IMR-90 (cell line): ENCODE data around the gene TOR4A. TPM values are rescaled to one million over a fixed set of nuclear protein-coding genes. Genes with fewer than 3 reads are reported as not detected.

Source experiments
- ATAC-seq: fragments of 200-7000 bp; cut with Tn5 transposase; 2 replicates; pipeline ENCODE4 v1.9.1; 2020; ENCODE audit warnings: low read depth, mild to moderate bottlenecking, moderate library complexity
- BruUV-seq: library from RNA; stranded (reverse); fragments of 400-500 nt; replicated peaks from 2 replicates; lab custom pipeline; 2021; lab: Mats Ljungman, UMichigan
- CTCF ChIA-PET: fragments of 300-600 bp; formaldehyde crosslinking; extraction: SDS; loops from one replicate; lab custom pipeline; 2021; ENCODE audit warnings: antibody characterized with exemption; lab: Yijun Ruan, JAX
- POLR2A ChIA-PET: fragments of 300-600 bp; sonication (Branson Sonifier 250); formaldehyde crosslinking; loops from one replicate; lab custom pipeline; 2022; ENCODE audit warnings: antibody characterized with exemption; ENCODE audit not compliant: unreplicated experiment; lab: Charles Lee
- DNase-seq: peaks from one replicate; pipeline ENCODE4 v3.0.0; 2013
- H2AFZ ChIP-seq: replicated peaks from 2 replicates; pipeline ENCODE3; 2013; ENCODE audit warnings: low read length, mild to moderate bottlenecking; ENCODE audit not compliant: poor library complexity
- H2AK5ac ChIP-seq: 2 replicates; pipeline ENCODE4 v1.6.1; 2013; ENCODE audit warnings: low read depth, low read length, inconsistent platforms
- H2AK9ac ChIP-seq: replicated peaks from 2 replicates; pipeline ENCODE3; 2013; ENCODE audit warnings: mild to moderate bottlenecking, low read depth, low read length, moderate library complexity; ENCODE audit not compliant: poor library complexity
- H2BK120ac ChIP-seq: 2 replicates; pipeline ENCODE4 v1.6.1; 2013; ENCODE audit warnings: low read depth, low read length, inconsistent platforms
- H2BK15ac ChIP-seq: 3 replicates; pipeline ENCODE4 v1.6.1; 2013; ENCODE audit warnings: low read depth, low read length, inconsistent platforms
- H2BK20ac ChIP-seq: 2 replicates; pipeline ENCODE4 v1.6.1; 2013; ENCODE audit warnings: low read depth, mild to moderate bottlenecking, inconsistent platforms, low read length, moderate library complexity
- H2BK5ac ChIP-seq: 2 replicates; pipeline ENCODE4 v1.6.1; 2013; ENCODE audit warnings: mild to moderate bottlenecking, low read depth, low read length, inconsistent platforms; ENCODE audit not compliant: poor library complexity, severe bottlenecking
- H3K14ac ChIP-seq: replicated peaks from 2 replicates; pipeline ENCODE4 v1.6.1; 2013; ENCODE audit warnings: low read depth, low read length, inconsistent platforms
- H3K18ac ChIP-seq: 2 replicates; pipeline ENCODE4 v1.6.1; 2013; ENCODE audit warnings: low read depth, low read length, control low read depth
- H3K23ac ChIP-seq: 2 replicates; pipeline ENCODE4 v1.6.1; 2013; ENCODE audit warnings: low read depth, low read length, inconsistent platforms
- H3K27ac ChIP-seq: 2 replicates; pipeline ENCODE4 v1.5.1; 2013; ENCODE audit warnings: mild to moderate bottlenecking, control low read depth, low read length; ENCODE audit not compliant: insufficient read depth
- H3K27me3 ChIP-seq: 2 replicates; pipeline ENCODE4 v1.6.1; 2013; ENCODE audit warnings: low read length; ENCODE audit not compliant: control insufficient read depth, insufficient read depth
- H3K36me3 ChIP-seq: 2 replicates; pipeline ENCODE4 v1.6.1; 2013; ENCODE audit warnings: low read length, mixed read lengths; ENCODE audit not compliant: control insufficient read depth, insufficient read depth
- H3K4ac ChIP-seq: 2 replicates; pipeline ENCODE4 v1.6.1; 2013; ENCODE audit warnings: low read depth, low read length, inconsistent platforms
- H3K4me1 ChIP-seq: 2 replicates; pipeline ENCODE4 v1.6.1; 2013; ENCODE audit warnings: low read length, mixed read lengths; ENCODE audit not compliant: control insufficient read depth, insufficient read depth
- H3K4me2 ChIP-seq: 2 replicates; pipeline ENCODE4 v1.6.1; 2013; ENCODE audit warnings: low read depth, mild to moderate bottlenecking, control low read depth, low read length, moderate library complexity
- H3K4me3 ChIP-seq: 2 replicates; pipeline ENCODE4 v1.5.1; 2013; ENCODE audit warnings: low read depth, mild to moderate bottlenecking, control low read depth, low read length, moderate library complexity; ENCODE audit not compliant: insufficient read depth
- H3K56ac ChIP-seq: 2 replicates; pipeline ENCODE4 v1.6.1; 2013; ENCODE audit warnings: low read length, inconsistent platforms; ENCODE audit not compliant: insufficient read depth; ENCODE audit errors: extremely low read depth
- H3K79me1 ChIP-seq, 2 experiments: 2 replicates each; pipeline ENCODE4 v1.6.1; 2013; ENCODE audit warnings: low read length in 2 of 2, inconsistent platforms in 1 of 2, low read depth in 1 of 2
- H3K9ac ChIP-seq: 2 replicates; pipeline ENCODE4 v1.6.1; 2013; ENCODE audit warnings: low read depth, low read length, control low read depth
- H3K9me1 ChIP-seq: 2 replicates; pipeline ENCODE4 v1.6.1; 2013; ENCODE audit warnings: low read length, inconsistent platforms; ENCODE audit not compliant: insufficient read depth
- H3K9me3 ChIP-seq: 2 replicates; pipeline ENCODE4 v1.6.1; 2013; ENCODE audit warnings: low read length; ENCODE audit not compliant: control insufficient read depth, insufficient read depth
- H4K20me1 ChIP-seq: 2 replicates; pipeline ENCODE4 v1.6.1; 2013; ENCODE audit warnings: low read length, inconsistent platforms; ENCODE audit not compliant: insufficient read depth
- H4K5ac ChIP-seq: 2 replicates; pipeline ENCODE4 v1.6.1; 2013; ENCODE audit warnings: mild to moderate bottlenecking, low read depth, low read length, control low read depth
- H4K8ac ChIP-seq, 2 experiments: 2 replicates each; pipeline ENCODE4 v1.6.1; 2013; ENCODE audit warnings: low read depth in 2 of 2, low read length in 2 of 2, control low read depth in 1 of 2, inconsistent platforms in 1 of 2
- H4K91ac ChIP-seq: 2 replicates; pipeline ENCODE4 v1.6.1; 2013; ENCODE audit warnings: low read depth, low read length, inconsistent platforms; ENCODE audit not compliant: insufficient read depth
- CEBPB ChIP-seq: IDR thresholded peaks from 2 replicates; pipeline ENCODE4 v1.6.1; 2012; ENCODE audit warnings: low read depth, low read length, improper control_type of control experiment
- MAZ ChIP-seq: IDR thresholded peaks from 2 replicates; pipeline ENCODE4 v1.6.1; 2012; ENCODE audit warnings: low read depth, mild to moderate bottlenecking, low read length, improper control_type of control experiment, moderate library complexity, borderline replicate concordance
- WGBS, 2 experiments: methylation state at CpG; one replicate each; pipeline versions ENCODE4 v1.1.5 to v1.1.7; 2013; ENCODE audit warnings: missing lambda C conversion rate in 2 of 2; ENCODE audit not compliant: insufficient read length in 1 of 2; ENCODE audit errors: extremely low coverage in 2 of 2; 5-methylcytosine and 5-hydroxymethylcytosine counted together
- dilution Hi-C: fragments of 300-500 bp; cut with HindIII; formaldehyde crosslinking; loops from one replicate; pipeline ENCODE4 v1.14.3; 2018; ENCODE audit warnings: low sequenced_read_pairs; ENCODE audit not compliant: unreplicated experiment
- in situ Hi-C: fragments of 300-500 bp; cut with MboI; formaldehyde crosslinking; loops from 3 replicates; pipeline ENCODE4 v1.14.3; 2019; ENCODE audit warnings: low sequenced_read_pairs, inconsistent platforms, mixed read lengths
- intact Hi-C: fragments of 100-400 bp; cut with micrococcal nuclease; formaldehyde crosslinking; loops from 2 replicates; pipeline ENCODE4 v1.10.0; 2022
- polyA plus RNA-seq, 3 experiments: library from polyadenylated mRNA; depleted of rRNA; stranded (reverse); fragments of >200 nt; gene quantifications; 2 replicates each; pipeline ENCODE4 v1.2.3, GENCODE V29; 2012; ENCODE audit warnings: low replicate concordance in 1 of 3
- total RNA-seq: library from RNA; depleted of rRNA; stranded (reverse); fragments of >200 nt; gene quantifications from 2 replicates; pipeline ENCODE4 v1.2.3, GENCODE V29; 2012

The TOR4A gene
- total and polyA plus RNA-seq, 2 of the 4 experiments (the other 2 are of a cell fraction), result 9.7 to 22.9 TPM

DNA sequence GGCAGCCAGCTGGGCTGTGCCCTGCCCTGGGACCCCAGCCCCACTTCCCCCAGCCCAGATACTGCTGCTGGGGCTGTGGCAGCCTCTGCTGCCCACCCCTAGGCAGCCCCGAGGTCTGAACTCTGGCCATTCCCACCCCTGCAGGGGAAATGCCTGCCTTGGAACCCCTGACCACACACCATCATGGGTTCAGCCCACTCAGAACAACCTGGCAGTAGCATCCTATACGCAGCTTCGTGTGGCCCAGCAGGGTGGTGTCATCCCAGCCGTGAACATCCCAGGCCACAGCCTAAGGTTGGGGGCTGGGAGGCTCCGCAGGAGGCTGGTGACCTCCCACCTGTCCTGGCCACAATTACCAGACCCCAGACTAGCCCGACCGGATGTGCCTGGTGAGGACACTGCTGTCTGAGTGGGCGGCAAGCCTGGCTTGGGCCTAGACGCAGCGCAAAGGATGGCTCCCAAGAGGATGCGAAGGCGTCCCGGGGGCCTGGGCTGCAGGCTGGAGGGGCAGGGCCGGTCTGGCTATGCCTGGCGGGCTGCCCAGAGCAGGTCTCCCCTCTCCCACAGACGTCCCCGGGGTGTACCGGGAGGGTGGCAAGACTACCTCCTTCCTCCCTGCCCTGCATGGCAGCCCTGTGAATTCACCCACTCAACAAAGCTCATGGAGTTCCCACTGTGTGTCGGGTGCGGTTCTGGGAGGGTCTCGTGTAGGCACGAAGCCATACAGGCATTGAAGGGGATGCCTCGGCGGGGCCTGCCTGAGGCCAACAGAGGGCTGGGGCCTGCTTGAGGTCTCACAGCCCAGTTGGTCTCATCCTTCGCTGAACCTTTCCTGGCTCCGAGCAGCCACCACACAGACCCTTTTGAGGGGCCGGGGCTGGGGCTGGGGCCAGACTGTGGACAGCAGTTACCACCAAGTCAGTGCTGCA is 48.3 kb upstream of the TOR4A start:
- H2BK20ac ChIP-seq, result no peak overlapping the region
- no peak for DNase-seq
- no peak overlapping the region for H2BK15ac ChIP-seq
- H2BK5ac ChIP-seq, result no peak overlapping the region
- no peak overlapping the region for H4K5ac ChIP-seq
- H3K27ac ChIP-seq, result no peak overlapping the region
- H2AFZ ChIP-seq, result no peak overlapping the region
- H2AK9ac ChIP-seq, result no peak overlapping the region
- no peak overlapping the region for H3K4ac ChIP-seq
- no peak overlapping the region for H3K9ac ChIP-seq
- no peak for TF ChIP-seq CEBPB
- no peak for TF ChIP-seq MAZ
- no peaks in the 10 kb centered on the region for H3K36me3 ChIP-seq
- H3K9me1 ChIP-seq, result no peaks in the 10 kb centered on the region
- H3K4me1 ChIP-seq, result peaks cover 2% of the 10 kb centered on the region; the same call in 1 of the 2 replicates
- dilution Hi-C loops, result no loop called here
- no peak overlapping the region for H3K23ac ChIP-seq
- no peaks in the 10 kb centered on the region for H4K20me1 ChIP-seq
- no peaks in the 10 kb centered on the region for H3K79me1 ChIP-seq
- H3K9me3 ChIP-seq, result no peaks in the 10 kb centered on the region
- H2AK5ac ChIP-seq, result no peak overlapping the region
- no peak overlapping the region for H2BK120ac ChIP-seq
- 73% methylated on average over 3 of the region's 27 CpGs; no CpG with 5 or more reads in 1 of the 2 experiments for WGBS, 2 experiments
- H3K4me3 ChIP-seq, result no peak overlapping the region
- peaks cover 1% of the 10 kb centered on the region; the same call in 1 of the 2 replicates for H3K27me3 ChIP-seq
- H3K4me2 ChIP-seq, result no peak overlapping the region
- H3K14ac ChIP-seq, result no peak overlapping the region
- H3K56ac ChIP-seq, result no peak overlapping the region
- no peak for ATAC-seq
- BruUV-seq, result no TSS peak
- no peak overlapping the region for H3K18ac ChIP-seq
- ChIA-PET CTCF (no interaction called here), POLR2A (interaction anchor here (0.7 kb wide), 1 partner anchor 113 kb away, joined by 12 read pairs; no protein-coding TSS in a partner anchor)
- intact Hi-C loops, result no loop called here
- no peak overlapping the region for H4K8ac ChIP-seq
- no peak overlapping the region for H4K91ac ChIP-seq
- in situ Hi-C loops, result loop anchor here (5.0 kb wide), 1 partner anchor 107 kb away; no protein-coding TSS in a partner anchor
